ENCODE results near the gene TENM4. TPM values are rescaled to one million over a fixed set of nuclear protein-coding genes. Genes with fewer than 3 reads are reported as not detected.

The TENM4 gene
- total RNA-seq, 4 donors from 2014 or later, result 5.5 to 12.3 (median 8.9) TPM

DNA sequence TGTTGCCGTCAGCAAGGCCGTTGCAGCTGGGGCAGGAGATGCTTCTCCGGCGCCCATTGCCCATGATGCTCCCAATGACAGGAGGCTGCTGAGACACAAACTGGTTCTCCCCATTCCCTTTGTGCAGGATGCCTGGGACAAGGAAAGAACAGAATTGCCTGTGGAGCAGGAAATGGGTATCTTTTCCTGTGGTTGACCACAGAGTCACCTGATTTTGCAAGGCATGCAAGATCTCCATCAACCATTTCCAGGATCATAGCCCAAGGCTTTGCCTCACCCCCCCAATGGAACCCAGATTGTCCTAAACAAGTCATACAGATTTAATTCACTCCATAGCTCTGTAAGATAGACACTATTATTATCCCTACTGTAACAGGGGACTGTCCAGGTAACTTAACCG, 718.0 kb downstream of the TENM4 start:
- Histone ChIP-seq H3K4me1 (no peaks in the 10 kb centered on the region), H3K4me3 (no peak overlapping the region), H3K36me3 (no peaks in the 10 kb centered on the region), H3K27ac (no peak overlapping the region), H3K9me3 (no peaks in the 10 kb centered on the region), H3K27me3 (no peaks in the 10 kb centered on the region)
- TF ChIP-seq POLR2AphosphoS5 (IDR thresholded peaks at IDR 0.05) (no peak), POLR2A (IDR thresholded peaks at IDR 0.05) (no peak), EP300 (IDR thresholded peaks at IDR 0.05) (no peak)
- TF ChIP-seq, protein P1, sequence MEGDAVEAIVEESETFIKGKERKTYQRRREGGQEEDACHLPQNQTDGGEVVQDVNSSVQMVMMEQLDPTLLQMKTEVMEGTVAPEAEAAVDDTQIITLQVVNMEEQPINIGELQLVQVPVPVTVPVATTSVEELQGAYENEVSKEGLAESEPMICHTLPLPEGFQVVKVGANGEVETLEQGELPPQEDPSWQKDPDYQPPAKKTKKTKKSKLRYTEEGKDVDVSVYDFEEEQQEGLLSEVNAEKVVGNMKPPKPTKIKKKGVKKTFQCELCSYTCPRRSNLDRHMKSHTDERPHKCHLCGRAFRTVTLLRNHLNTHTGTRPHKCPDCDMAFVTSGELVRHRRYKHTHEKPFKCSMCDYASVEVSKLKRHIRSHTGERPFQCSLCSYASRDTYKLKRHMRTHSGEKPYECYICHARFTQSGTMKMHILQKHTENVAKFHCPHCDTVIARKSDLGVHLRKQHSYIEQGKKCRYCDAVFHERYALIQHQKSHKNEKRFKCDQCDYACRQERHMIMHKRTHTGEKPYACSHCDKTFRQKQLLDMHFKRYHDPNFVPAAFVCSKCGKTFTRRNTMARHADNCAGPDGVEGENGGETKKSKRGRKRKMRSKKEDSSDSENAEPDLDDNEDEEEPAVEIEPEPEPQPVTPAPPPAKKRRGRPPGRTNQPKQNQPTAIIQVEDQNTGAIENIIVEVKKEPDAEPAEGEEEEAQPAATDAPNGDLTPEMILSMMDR (IDR thresholded peaks at IDR 0.05), result no peak
- no peak for ATAC-seq
- 86 to 90% methylated on average over 1 to 2 of the region's 5 CpGs for WGBS, 2 donors (ENCODE audit: low coverage in 1 of 2)

DNA sequence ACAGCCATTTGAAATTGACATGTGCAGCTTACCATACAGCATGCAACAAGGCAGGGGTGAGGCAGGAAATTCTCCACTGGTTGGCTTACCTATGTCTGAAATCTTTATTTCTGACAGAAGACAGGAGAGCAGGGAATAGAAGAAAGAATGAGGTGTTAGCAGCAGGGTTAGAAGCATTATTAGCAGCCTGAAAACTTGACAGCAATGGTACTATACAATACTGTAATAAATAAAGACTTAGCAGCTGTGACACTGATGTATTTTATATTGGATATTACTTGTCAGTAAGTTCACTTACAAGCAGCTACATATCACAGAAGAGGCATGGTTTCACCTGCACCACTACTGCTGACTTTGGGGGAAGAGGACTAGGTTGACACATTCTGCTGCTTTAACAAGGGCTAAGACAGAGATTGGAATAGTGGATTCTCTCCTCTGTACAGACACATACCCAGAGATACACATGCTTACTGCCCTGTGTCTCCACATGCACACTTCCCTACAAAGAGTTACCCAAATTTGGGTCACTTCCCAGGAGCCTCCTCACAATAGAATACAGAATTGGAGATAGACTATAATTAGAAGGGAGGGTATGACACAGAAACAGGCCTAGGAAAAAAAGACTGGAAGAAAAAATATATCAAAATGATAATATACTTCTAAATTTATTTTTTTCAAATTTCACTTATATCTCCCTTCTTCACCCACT, 720.4 kb downstream of the TENM4 start:
- Histone ChIP-seq H3K4me1 (no peaks in the 10 kb centered on the region), H3K27ac (no peak overlapping the region), H3K4me3 (no peak overlapping the region), H3K27me3 (no peaks in the 10 kb centered on the region), H3K36me3 (no peaks in the 10 kb centered on the region), H3K9me3 (no peaks in the 10 kb centered on the region)
- TF ChIP-seq, protein P1 (IDR thresholded peaks at IDR 0.05), result no peak
- TF ChIP-seq POLR2A (IDR thresholded peaks at IDR 0.05) (no peak), EP300 (IDR thresholded peaks at IDR 0.05) (no peak), POLR2AphosphoS5 (IDR thresholded peaks at IDR 0.05) (no peak)
- ATAC-seq, result no peak

DNA sequence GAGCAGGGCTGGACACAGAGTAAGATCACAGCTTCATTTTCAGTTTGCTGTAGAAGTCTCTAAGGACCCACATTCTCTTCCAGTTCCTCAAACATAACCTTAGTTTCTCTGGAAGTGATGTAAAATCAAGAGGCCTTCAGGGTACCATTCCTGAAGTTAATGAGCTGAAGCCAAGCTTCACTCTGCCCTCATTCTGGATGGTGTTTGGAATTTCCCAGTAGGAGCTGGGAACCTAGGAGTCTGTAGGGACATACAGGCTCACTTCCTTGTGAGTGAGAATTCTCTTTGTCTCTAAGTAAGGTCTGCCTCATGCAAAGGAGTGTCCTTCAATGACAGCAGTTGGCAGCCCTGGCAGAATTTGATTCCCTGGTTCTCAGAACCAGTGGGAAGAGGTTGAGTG, 723.8 kb downstream of the TENM4 start:
- TF ChIP-seq POLR2A (IDR thresholded peaks at IDR 0.05) (no peak), POLR2AphosphoS5 (IDR thresholded peaks at IDR 0.05) (no peak), EP300 (IDR thresholded peaks at IDR 0.05) (no peak)
- TF ChIP-seq, protein P1 (IDR thresholded peaks at IDR 0.05), result no peak
- Histone ChIP-seq H3K36me3 (no peaks in the 10 kb centered on the region), H3K4me3 (no peak overlapping the region), H3K4me1 (no peaks in the 10 kb centered on the region), H3K27ac (no peak overlapping the region), H3K9me3 (no peaks in the 10 kb centered on the region), H3K27me3 (no peaks in the 10 kb centered on the region)
- ATAC-seq, result no peak

DNA sequence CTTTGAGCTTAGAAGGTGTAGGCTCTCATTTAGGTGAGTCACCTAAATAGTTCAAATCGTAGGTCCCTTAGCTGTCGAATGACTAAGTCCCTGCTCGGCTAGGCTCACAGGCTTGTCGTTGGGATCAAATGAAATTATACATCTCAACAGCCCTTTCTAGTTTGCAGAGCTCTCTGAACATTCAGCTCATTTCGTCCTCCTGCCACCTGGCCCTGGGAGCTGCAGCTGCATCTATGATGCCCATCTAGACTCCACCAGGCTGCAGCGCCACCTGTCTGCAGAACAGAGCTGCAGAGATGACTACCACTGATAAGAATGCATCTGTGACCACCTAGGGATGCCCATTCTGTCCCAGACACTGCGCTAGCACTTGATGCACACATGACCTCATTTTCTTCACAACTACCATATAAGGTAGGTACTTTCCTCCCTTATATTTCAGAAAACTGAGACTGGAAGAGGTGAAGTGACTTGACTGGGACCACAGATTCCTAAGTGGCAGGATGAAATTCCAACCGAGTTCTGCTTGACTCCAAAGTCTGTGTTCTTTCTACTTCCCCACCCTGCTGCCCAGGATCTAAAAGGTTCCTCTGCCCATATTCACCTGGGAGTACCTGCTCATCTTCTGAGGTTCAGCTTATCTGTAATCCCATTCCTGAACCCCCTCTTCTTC, 725.1 kb downstream of the TENM4 start:
- Histone ChIP-seq H3K9me3 (no peaks in the 10 kb centered on the region), H3K4me3 (no peak overlapping the region), H3K4me1 (no peaks in the 10 kb centered on the region), H3K36me3 (no peaks in the 10 kb centered on the region), H3K27me3 (no peaks in the 10 kb centered on the region), H3K27ac (no peak overlapping the region)
- TF ChIP-seq POLR2A (IDR thresholded peaks at IDR 0.05), result no peak
- TF ChIP-seq EP300 (IDR thresholded peaks at IDR 0.05), result no peak
- TF ChIP-seq, protein P1 (IDR thresholded peaks at IDR 0.05), result peak; percentile 5 to 54 (median 28)
- WGBS, 2 donors (ENCODE audit: low coverage in 1 of 2), result 70% methylated on average over 3 to 8 of the region's 8 CpGs
- no peak for ATAC-seq

DNA sequence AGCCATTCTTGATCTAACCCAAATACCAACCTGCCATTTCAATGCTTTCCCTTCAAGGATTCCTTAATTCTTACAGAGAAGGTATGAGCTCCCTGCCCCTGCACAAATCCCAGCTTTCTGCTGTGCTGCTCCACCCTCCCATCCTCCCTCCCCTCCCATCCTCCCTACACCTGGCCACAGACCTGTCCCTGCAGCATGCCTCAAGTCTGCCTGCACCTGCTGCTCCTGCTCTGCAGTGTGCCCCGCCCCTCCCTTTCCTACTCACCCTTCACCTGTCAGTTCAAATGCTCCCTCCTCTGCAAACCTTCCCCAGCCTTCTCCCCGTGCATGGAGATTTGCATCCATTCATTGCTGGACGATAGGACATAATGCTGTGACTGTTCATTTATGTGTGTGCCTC, 726.3 kb downstream of the TENM4 start:
- H3K4me1 ChIP-seq, result no peaks in the 10 kb centered on the region
- TF ChIP-seq, protein P1 (IDR thresholded peaks at IDR 0.05), result no peak
- no peak for TF ChIP-seq EP300 (IDR thresholded peaks at IDR 0.05)
- no peak for TF ChIP-seq POLR2AphosphoS5 (IDR thresholded peaks at IDR 0.05)
- TF ChIP-seq POLR2A (IDR thresholded peaks at IDR 0.05), result no peak
- WGBS, 2 donors (ENCODE audit: low coverage in 1 of 2), result 57 to 80% methylated on average over 2 to 3 of the region's 3 CpGs
- H3K27me3 ChIP-seq, result no peaks in the 10 kb centered on the region
- H3K9me3 ChIP-seq, result no peaks in the 10 kb centered on the region
- no peak overlapping the region for H3K27ac ChIP-seq
- no peak overlapping the region for H3K4me3 ChIP-seq
- no peaks in the 10 kb centered on the region for H3K36me3 ChIP-seq
- ATAC-seq, result no peak
